H1 (cell line): ENCODE results near the gene FCHSD1. TPM values are rescaled to one million over a fixed set of nuclear protein-coding genes. Genes with fewer than 3 reads are reported as not detected.

ENCODE experiments used
- CTCF ChIA-PET: fragments of 300-600 bp; sonication (Branson Sonifier 250); formaldehyde crosslinking; loops from one replicate; lab custom pipeline; 2021; ENCODE audit not compliant: partially characterized antibody; lab: Charles Lee
- POLR2A ChIA-PET: fragments of 300-600 bp; sonication (Branson Sonifier 250); formaldehyde crosslinking; loops from one replicate; lab custom pipeline; 2021; ENCODE audit warnings: inconsistent platforms; ENCODE audit not compliant: partially characterized antibody; lab: Charles Lee
- DNase-seq, 2 experiments: peaks; one replicate each; pipeline versions ENCODE4 v3.0.0 to v3.0.0-alpha.2; 2010 to 2022; ENCODE audit warnings: low spot score in 2 of 2, low read depth in 1 of 2, mixed read lengths in 1 of 2
- FAIRE-seq: peaks from 2 replicates; lab custom pipeline; 2011; peaks lifted over from hg19 to GRCh38; lab: Jason Lieb, UNC
- H2AFZ ChIP-seq: 2 replicates; pipeline ENCODE4 v1.8.1; 2012; ENCODE audit warnings: low read length, inconsistent platforms
- H2AK5ac ChIP-seq: 2 replicates; pipeline ENCODE4 v1.6.1; 2013; ENCODE audit warnings: low read depth, low read length
- H2BK120ac ChIP-seq: replicated peaks from 2 replicates; pipeline ENCODE3; 2013; ENCODE audit warnings: low read depth, low read length, inconsistent platforms
- H2BK12ac ChIP-seq: 2 replicates; pipeline ENCODE4 v1.6.1; 2013; ENCODE audit warnings: low read depth, low read length
- H2BK15ac ChIP-seq: 2 replicates; pipeline ENCODE4 v1.6.1; 2013; ENCODE audit warnings: low read length
- H2BK20ac ChIP-seq: 2 replicates; pipeline ENCODE4 v1.6.1; 2013; ENCODE audit warnings: low read length
- H2BK5ac ChIP-seq: 2 replicates; pipeline ENCODE4 v1.6.1; 2013; ENCODE audit warnings: low read depth, low read length
- H3K14ac ChIP-seq: 2 replicates; pipeline ENCODE4 v1.6.1; 2013; ENCODE audit warnings: inconsistent platforms; ENCODE audit not compliant: insufficient read length
- H3K18ac ChIP-seq: 2 replicates; pipeline ENCODE4 v1.6.1; 2013; ENCODE audit warnings: low read length; ENCODE audit errors: extremely low read depth
- H3K23ac ChIP-seq: 2 replicates; pipeline ENCODE4 v1.6.1; 2013; ENCODE audit warnings: inconsistent platforms; ENCODE audit not compliant: insufficient read length
- H3K23me2 ChIP-seq: 2 replicates; pipeline ENCODE4 v1.6.1; 2013; ENCODE audit warnings: low read depth, low read length
- H3K27ac ChIP-seq: 2 replicates; pipeline ENCODE4 v1.6.1; 2011; ENCODE audit warnings: low read depth, low read length, inconsistent platforms
- H3K27me3 ChIP-seq, 4 experiments: replicated peaks in 1 of 4; 1 replicate in 1 of 4; 2 replicates in 3 of 4; pipeline versions ENCODE4 v1.6.1 to v1.8.1; 2011 to 2013; ENCODE audit warnings: low read length in 3 of 4, mild to moderate bottlenecking in 3 of 4, inconsistent platforms in 2 of 4, mixed read lengths in 2 of 4, moderate library complexity in 1 of 4; ENCODE audit not compliant: control insufficient read depth in 3 of 4, insufficient read depth in 3 of 4; ENCODE audit errors: extremely low read depth in 1 of 4
- H3K36me3 ChIP-seq, 4 experiments: 2 replicates each; pipeline versions ENCODE4 v1.6.1 to v1.8.1; 2011 to 2013; ENCODE audit warnings: mild to moderate bottlenecking in 4 of 4, low read length in 3 of 4, moderate library complexity in 2 of 4, control low read depth in 1 of 4, inconsistent platforms in 1 of 4; ENCODE audit not compliant: insufficient read depth in 4 of 4, control insufficient read depth in 2 of 4
- H3K4ac ChIP-seq: replicated peaks from 2 replicates; pipeline ENCODE3; 2013; ENCODE audit warnings: low read length, low read depth, mixed read lengths, inconsistent platforms; ENCODE audit not compliant: insufficient read length
- H3K4me1 ChIP-seq, 4 experiments: replicated peaks in 1 of 4; 1 replicate in 1 of 4; 2 replicates in 3 of 4; pipeline versions ENCODE4 v1.6.1 to v1.8.1; 2011 to 2013; ENCODE audit warnings: low read length in 3 of 4, inconsistent platforms in 2 of 4, mixed read lengths in 1 of 4; ENCODE audit not compliant: insufficient read depth in 4 of 4, control insufficient read depth in 3 of 4
- H3K4me2 ChIP-seq, 2 experiments: 2 replicates each; pipeline versions ENCODE4 v1.6.1 to v1.8.1; 2011 to 2013; ENCODE audit warnings: low read depth in 2 of 2, low read length in 2 of 2, control low read depth in 1 of 2, inconsistent platforms in 1 of 2, mild to moderate bottlenecking in 1 of 2; ENCODE audit not compliant: insufficient read depth in 1 of 2
- H3K4me3 ChIP-seq, 4 experiments: fragments of 200-600, 300-600 bp in 1 of 4; sonication (generic), shearing (Covaris generic), sonication (Bioruptor Twin) in 1 of 4; 2 replicates each; pipeline versions ENCODE4 v1.5.1 to v1.8.1; 2011 to 2016; ENCODE audit warnings: low read length in 4 of 4, low read depth in 3 of 4, control low read depth in 2 of 4, inconsistent platforms in 2 of 4, mild to moderate bottlenecking in 2 of 4, mixed read lengths in 1 of 4, moderate library complexity in 1 of 4; ENCODE audit not compliant: insufficient read depth in 2 of 4; ENCODE audit errors: extremely low read depth in 1 of 4
- H3K56ac ChIP-seq: replicated peaks from 2 replicates; pipeline ENCODE3; 2013; ENCODE audit warnings: low read depth, mild to moderate bottlenecking, mixed read lengths, low read length, inconsistent platforms; ENCODE audit not compliant: insufficient read length
- H3K79me1 ChIP-seq: 2 replicates; pipeline ENCODE4 v1.6.1; 2013; ENCODE audit warnings: low read depth, low read length, control low read depth
- H3K79me2 ChIP-seq, 2 experiments: 2 replicates each; pipeline versions ENCODE4 v1.6.1 to v1.8.1; 2012 to 2013; ENCODE audit warnings: low read length in 2 of 2, mild to moderate bottlenecking in 2 of 2, inconsistent platforms in 1 of 2; ENCODE audit not compliant: insufficient read depth in 2 of 2, control insufficient read depth in 1 of 2
- H3K9ac ChIP-seq, 4 experiments: replicated peaks in 1 of 4; 1 replicate in 1 of 4; 2 replicates in 3 of 4; pipeline versions ENCODE4 v1.6.1 to v1.8.1; 2011 to 2013; ENCODE audit warnings: low read depth in 3 of 4, low read length in 3 of 4, control low read depth in 2 of 4, mild to moderate bottlenecking in 2 of 4, moderate library complexity in 2 of 4, inconsistent platforms in 1 of 4; ENCODE audit errors: extremely low read depth in 1 of 4
- H3K9me3 ChIP-seq, 2 experiments: 2 replicates each; pipeline versions ENCODE4 v1.6.1 to v1.8.1; 2012 to 2013; ENCODE audit warnings: mild to moderate bottlenecking in 2 of 2, moderate library complexity in 2 of 2, control low read depth in 1 of 2, inconsistent platforms in 1 of 2, low read depth in 1 of 2, low read length in 1 of 2, mixed read lengths in 1 of 2; ENCODE audit not compliant: insufficient read depth in 2 of 2
- H4K20me1 ChIP-seq, 2 experiments: replicated peaks in 1 of 2; 2 replicates each; pipeline versions ENCODE3 to v1.8.1; 2011 to 2013; ENCODE audit warnings: inconsistent platforms in 2 of 2, low read length in 2 of 2, mild to moderate bottlenecking in 1 of 2; ENCODE audit not compliant: insufficient read depth in 2 of 2, control insufficient read depth in 1 of 2
- H4K5ac ChIP-seq: 2 replicates; pipeline ENCODE4 v1.6.1; 2013; ENCODE audit warnings: low read length, low read depth, mixed read lengths, inconsistent platforms; ENCODE audit not compliant: insufficient read length
- H4K8ac ChIP-seq: 2 replicates; pipeline ENCODE4 v1.8.0; 2013; ENCODE audit warnings: mild to moderate bottlenecking, moderate library complexity, low read length, inconsistent platforms; ENCODE audit not compliant: insufficient read depth; ENCODE audit errors: extremely low read depth
- H4K91ac ChIP-seq: replicated peaks from 2 replicates; pipeline ENCODE3; 2013; ENCODE audit warnings: low read length, mixed read lengths, inconsistent platforms; ENCODE audit not compliant: insufficient read length
- BACH1 ChIP-seq: IDR thresholded peaks from 2 replicates; pipeline ENCODE4 v1.6.1; 2012; ENCODE audit warnings: low read length, improper control_type of control experiment
- BRCA1 ChIP-seq: IDR thresholded peaks from 2 replicates; pipeline ENCODE4 v1.6.1; 2012; ENCODE audit warnings: low read depth, low read length, improper control_type of control experiment
- CTCF ChIP-seq, 3 experiments: IDR thresholded peaks; 1 replicate in 2 of 3; 2 replicates in 1 of 3; pipeline versions ENCODE4 v1.5.1 to v1.6.1; 2011; ENCODE audit warnings: low read length in 3 of 3, mild to moderate bottlenecking in 3 of 3, inconsistent platforms in 2 of 3, low read depth in 1 of 3, moderate library complexity in 1 of 3; ENCODE audit not compliant: insufficient read depth in 1 of 3; ENCODE audit errors: control extremely low read depth in 1 of 3
- GTF2F1 ChIP-seq: IDR thresholded peaks from 2 replicates; pipeline ENCODE4 v1.6.1; 2012; ENCODE audit warnings: low read depth, low read length, improper control_type of control experiment, borderline replicate concordance
- JUND ChIP-seq: IDR thresholded peaks from 2 replicates; pipeline ENCODE4 v1.6.1; 2011; ENCODE audit warnings: mild to moderate bottlenecking, improper control_type of control experiment, low read length
- POLR2A ChIP-seq, 2 experiments: IDR thresholded peaks; 1 replicate in 1 of 2; 2 replicates in 1 of 2; pipeline ENCODE4 v1.6.1; 2011; ENCODE audit warnings: low read depth in 2 of 2, low read length in 2 of 2, mild to moderate bottlenecking in 2 of 2; ENCODE audit errors: control extremely low read depth in 1 of 2
- POLR2AphosphoS5 ChIP-seq: IDR thresholded peaks from 2 replicates; pipeline ENCODE4 v1.6.1; 2011; ENCODE audit warnings: low read depth, low read length
- POU5F1 ChIP-seq: IDR thresholded peaks from 2 replicates; pipeline ENCODE4 v1.6.1; 2011; ENCODE audit warnings: low read depth, mild to moderate bottlenecking, low read length, moderate library complexity
- SUZ12 ChIP-seq: fragments of 200-600 bp; sonication (generic); IDR thresholded peaks from 2 replicates; pipeline ENCODE4 v1.6.1; 2012; ENCODE audit warnings: mild to moderate bottlenecking, inconsistent platforms, low read length, moderate library complexity, mixed read lengths
- TCF12 ChIP-seq: IDR thresholded peaks from 2 replicates; pipeline ENCODE4 v1.6.1; 2011; ENCODE audit warnings: low read depth, mild to moderate bottlenecking, low read length
- WGBS, 2 experiments: shearing (Covaris generic) in 1 of 2; methylation state at CpG; one replicate each; pipeline versions ENCODE4 v1.1.6 to v1.1.7; 2013 to 2015; ENCODE audit warnings: low lambda C conversion rate in 2 of 2, mixed read lengths in 2 of 2, inconsistent platforms in 1 of 2, low coverage in 1 of 2, missing lambda C conversion rate in 1 of 2; ENCODE audit not compliant: insufficient replicate concordance in 2 of 2, insufficient coverage in 1 of 2, insufficient read length in 1 of 2; ENCODE audit errors: extremely low coverage in 1 of 2, missing lambda C conversion rate in 1 of 2; 5-methylcytosine and 5-hydroxymethylcytosine counted together
- polyA plus RNA-seq, 7 experiments: library from polyadenylated mRNA; depleted of rRNA in 3 of 7; stranded (reverse) in 5 of 7; unstranded in 2 of 7; fragments of >200 nt in 5 of 7; fragments of 200-250 nt in 2 of 7; gene quantifications; 1 replicate in 5 of 7; 2 replicates in 1 of 7; 4 replicates in 1 of 7; pipeline versions ENCODE4 v1.2.1 to v1.2.3, GENCODE V29; 2011 to 2013; ENCODE audit warnings: missing spikeins in 2 of 7, mixed read lengths in 2 of 7
- total RNA-seq: library from RNA; stranded (reverse); fragmentation: NEBNext Ultra II Directional; extraction: Animal tissue kit (Norgen Biotek cat#: 25700); gene quantifications from 2 replicates; pipeline ENCODE4 v1.2.1, GENCODE V29; 2021

The FCHSD1 gene
- total and polyA plus RNA-seq, 2 of the 8 experiments (the other 6 are each of a cell fraction or from before 2014, with no cell fraction given) = 22.0 to 30.1 TPM

GRCh38 chr5:141674747-141675146, 23.5 kb upstream of the FCHSD1 start:
- Histone ChIP-seq H4K8ac (no peak overlapping the region), H3K23ac (no peak overlapping the region), H3K23me2 (peaks cover 1% of the 10 kb centered on the region; the same call in 1 of the 2 replicates), H3K4me3 (peak overlapping the region in 1 of 4 experiments; percentile 5; a peak in 3 of 8 replicates), H3K4me2 (peak overlapping the region; percentile 37 to 39; a peak in 3 of 4 replicates), H3K14ac (no peak overlapping the region), H3K36me3 (peaks cover 4 to 19% (median 15%) of the 10 kb centered on the region in 4 experiments; a peak in 7 of 8 replicates), H2AK5ac (peak overlapping the region; percentile 85; the same call in 1 of the 2 replicates), H3K79me1 (no peaks in the 10 kb centered on the region), H3K4me1 (peaks cover 2 to 14% (median 8%) of the 10 kb centered on the region in 4 experiments; a peak in 6 of 7 replicates), H3K9me3 (no peaks in the 10 kb centered on the region), H4K5ac (peak overlapping the region; percentile 39), H3K9ac (no peak overlapping the region; a peak in 1 of 7 replicates), H3K27ac (no peak overlapping the region), H3K27me3 (no peaks in the 10 kb centered on the region), H2BK20ac (peak overlapping the region; percentile 72; the same call in 1 of the 2 replicates), H4K91ac (peak overlapping the region; percentile 85), H3K4ac (peak overlapping the region; percentile 57), H2BK15ac (0 out of 2 replicates have a peak overlapping the region, but pooled peaks have one; percentile 46), H3K18ac (peak overlapping the region; percentile 88), H2BK120ac (peak overlapping the region; percentile 88), H4K20me1 (peaks cover 0 to 6% of the 10 kb centered on the region in 2 experiments), H2AFZ (no peak overlapping the region), H3K79me2 (peaks cover 0 to 4% of the 10 kb centered on the region in 2 experiments; a peak in 1 of 4 replicates), H2BK5ac (peak overlapping the region; percentile 93; the same call in 1 of the 2 replicates), H2BK12ac (peak overlapping the region; percentile 77; the same call in 1 of the 2 replicates), H3K56ac (no peak overlapping the region)
- POLR2A ChIA-PET = interaction anchor here (0.7 to 1.2 kb wide), 2 partner anchors 37 to 137 kb away, joined by 3 to 4 read pairs; no protein-coding TSS in a partner anchor
- peak in 1 of 2 experiments; percentile 77 for DNase-seq
- FAIRE-seq = peak; percentile 99
- 28% methylated on average over 5 of the region's 5 CpGs; no CpG with 5 or more reads in 1 of the 2 experiments for WGBS, 2 experiments
- CTCF ChIA-PET = interaction anchor here (7.3 to 11.0 kb wide), 2 partner anchors 7 to 19 kb away, joined by 59 to 137 read pairs; no protein-coding TSS in a partner anchor
- TF ChIP-seq CTCF (IDR thresholded peaks at IDR 0.05; ENCODE audit: control extremely low read depth in 1 of 3, insufficient read depth in 1 of 3, low read depth in 1 of 3, low read length in 3 of 3) (no peak), TCF12 (peak; percentile 85; the same call in 1 of the 2 replicates), POLR2A (IDR thresholded peaks at IDR 0.05; ENCODE audit: control extremely low read depth in 1 of 2, low read depth in 2 of 2, low read length in 2 of 2) (peak in 1 of 2 experiments; percentile 29; a peak in 2 of 3 replicates), POU5F1 (peak; percentile 62; the same call in 1 of the 2 replicates), BRCA1 (no peak), GTF2F1 (no peak), JUND (0 out of 2 replicates have a peak, but pooled peaks have one; percentile 40), SUZ12 (no peak), BACH1 (no peak), POLR2AphosphoS5 (0 out of 2 replicates have a peak, but pooled peaks have one; percentile 36)
